Right forelimb (tissue), 1 donor: ENCODE measurements around the gene FAM186B.
"Not testable (repeated sequence)": the region's sequence is repeated elsewhere in the genome, so short reads cannot be mapped to it uniquely, and the experiment has no call there.

Experiments used
- DNase-seq: peaks from one replicate; pipeline ENCODE4 v3.0.0-alpha.2; 2018

FAM186B gene

GRCh38 chr12:49635036-49635435, 29.6 kb upstream of the FAM186B start:
- DNase-seq: peak; percentile 38

DNA sequence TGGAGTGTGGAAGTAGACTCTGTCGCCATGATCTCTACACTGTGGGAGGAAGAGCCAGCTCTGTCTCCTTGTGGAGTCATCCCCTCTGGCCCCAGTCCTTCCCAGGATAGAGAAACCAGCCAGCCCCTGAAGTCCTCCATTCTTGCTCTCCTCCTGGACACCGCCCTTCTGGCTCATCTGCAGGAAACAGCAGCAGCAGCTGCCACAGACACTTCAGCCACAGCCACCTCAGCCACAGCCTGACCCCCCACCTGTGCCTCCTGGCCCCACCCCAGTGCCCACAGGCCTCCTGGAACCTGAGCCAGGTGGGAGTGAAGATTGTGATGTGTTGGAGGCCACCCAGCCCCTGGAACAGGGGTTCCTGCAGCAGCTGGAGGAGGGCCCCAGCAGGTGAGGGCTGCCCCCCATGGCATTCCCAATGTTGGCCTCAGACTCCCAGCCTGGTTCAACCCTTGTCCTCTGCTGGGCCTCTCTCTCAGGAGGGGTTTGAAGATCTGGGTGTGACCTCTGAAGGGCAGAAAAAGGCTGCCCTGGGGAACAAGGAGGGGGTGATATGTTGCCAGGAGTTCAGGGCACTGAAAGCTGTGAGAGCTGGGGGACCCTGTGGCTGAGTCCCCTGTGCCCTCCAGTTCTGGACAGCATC, 28.4 kb upstream of the FAM186B start:
- DNase-seq: peak; percentile 39

GRCh38 chr12:49632986-49633702, 27.7 kb upstream of the FAM186B start:
- no peak for DNase-seq

DNA sequence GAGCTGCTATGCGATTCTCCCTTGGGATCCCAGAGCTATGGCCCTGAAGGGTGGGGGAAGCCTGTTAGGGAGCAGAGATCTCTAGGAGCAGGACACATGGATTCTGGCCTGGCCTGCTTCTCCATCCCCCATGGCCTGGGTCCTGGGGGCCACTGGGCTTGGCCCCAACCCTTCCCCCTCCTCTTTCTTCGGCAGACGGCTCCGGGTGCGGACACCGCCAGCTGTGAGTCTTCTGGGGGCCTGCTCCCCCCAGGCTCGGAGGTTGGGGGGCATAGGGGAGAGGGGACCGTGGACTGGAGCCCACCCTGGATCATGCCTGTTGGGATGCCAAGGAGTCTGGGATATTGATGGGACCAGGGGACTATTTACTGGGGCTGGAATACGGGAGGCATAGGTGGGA, 27.0 kb upstream of the FAM186B start:
- no peak for DNase-seq

DNA sequence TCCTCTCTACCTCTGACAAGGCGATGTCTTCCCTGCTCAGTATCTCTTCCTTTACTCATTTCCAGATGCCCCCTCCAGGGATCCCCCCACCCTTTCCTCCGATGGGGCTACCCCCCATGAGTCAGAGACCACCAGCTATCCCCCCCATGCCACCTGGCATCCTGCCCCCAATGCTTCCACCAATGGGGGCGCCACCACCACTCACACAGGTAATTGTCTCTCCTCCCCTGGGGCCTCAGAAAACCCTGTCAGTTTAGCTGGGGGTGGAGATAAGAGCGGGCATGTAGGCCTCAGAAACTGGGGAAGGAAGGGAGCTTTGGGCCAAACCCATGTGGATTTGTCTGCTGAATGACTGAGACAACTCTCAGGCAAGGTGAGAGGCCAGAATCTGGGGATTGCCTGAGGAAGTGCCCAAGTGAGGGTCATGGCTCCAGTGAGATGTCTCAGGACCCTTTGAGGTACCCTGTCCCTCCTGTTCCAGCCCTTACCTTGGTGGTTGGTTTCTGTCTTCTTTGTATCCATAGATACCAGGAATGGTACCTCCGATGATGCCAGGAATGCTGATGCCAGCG, 26.0 kb upstream of the FAM186B start:
- no peak for DNase-seq

DNA sequence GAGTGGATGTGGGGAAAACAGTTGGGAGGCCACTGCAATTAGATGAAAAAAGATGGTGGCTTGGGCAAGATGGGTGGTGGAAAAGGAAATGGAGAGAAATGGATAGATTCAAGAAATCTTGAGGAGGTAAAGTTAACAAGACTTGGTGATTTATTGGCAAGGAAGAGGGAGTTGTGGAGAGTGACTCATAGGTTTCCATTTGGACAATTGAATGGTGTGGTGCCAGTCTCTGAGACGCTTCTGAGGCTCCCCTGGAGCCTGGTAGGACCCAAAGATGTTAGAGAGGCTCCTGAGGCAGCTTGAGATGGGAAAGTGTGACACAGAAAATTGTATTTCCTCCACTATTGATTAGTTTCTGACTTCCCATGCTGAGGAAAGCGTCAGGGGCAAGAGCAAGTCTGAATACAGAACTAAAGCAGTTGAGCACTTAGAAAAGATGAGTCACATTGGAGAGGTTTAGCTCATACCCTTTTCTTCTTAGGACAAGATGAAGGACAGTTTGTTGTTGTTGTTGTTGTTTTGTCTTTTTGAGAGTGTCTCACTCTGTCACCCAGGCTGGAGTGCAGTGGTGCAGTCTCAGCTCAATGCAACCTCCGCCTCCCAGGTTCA, 22.4 kb upstream of the FAM186B start:
- no peak for DNase-seq

DNA sequence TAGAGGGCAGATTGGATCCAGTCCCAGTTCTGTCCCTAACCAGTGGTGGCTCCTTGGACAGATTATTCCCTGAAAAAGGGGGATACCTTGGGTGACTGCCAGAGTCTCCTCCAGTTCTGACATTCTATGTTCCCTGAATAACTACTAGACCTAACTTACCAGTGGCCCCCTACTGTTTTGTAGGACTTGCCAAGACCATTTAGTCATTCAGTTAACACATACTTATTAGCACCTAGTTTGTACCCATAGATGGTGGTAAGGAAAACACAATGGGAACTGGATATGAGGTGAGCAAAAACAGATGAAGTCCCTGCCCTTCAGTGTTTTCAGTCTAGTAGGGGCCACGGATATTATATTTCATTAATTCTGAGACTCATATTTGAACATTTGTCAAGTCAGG, 21.4 kb upstream of the FAM186B start:
- DNase-seq: no peak

- no peak for DNase-seq
Observed at GRCh38 chr12:49626169-49626835, 20.9 kb upstream of the FAM186B start.

DNA sequence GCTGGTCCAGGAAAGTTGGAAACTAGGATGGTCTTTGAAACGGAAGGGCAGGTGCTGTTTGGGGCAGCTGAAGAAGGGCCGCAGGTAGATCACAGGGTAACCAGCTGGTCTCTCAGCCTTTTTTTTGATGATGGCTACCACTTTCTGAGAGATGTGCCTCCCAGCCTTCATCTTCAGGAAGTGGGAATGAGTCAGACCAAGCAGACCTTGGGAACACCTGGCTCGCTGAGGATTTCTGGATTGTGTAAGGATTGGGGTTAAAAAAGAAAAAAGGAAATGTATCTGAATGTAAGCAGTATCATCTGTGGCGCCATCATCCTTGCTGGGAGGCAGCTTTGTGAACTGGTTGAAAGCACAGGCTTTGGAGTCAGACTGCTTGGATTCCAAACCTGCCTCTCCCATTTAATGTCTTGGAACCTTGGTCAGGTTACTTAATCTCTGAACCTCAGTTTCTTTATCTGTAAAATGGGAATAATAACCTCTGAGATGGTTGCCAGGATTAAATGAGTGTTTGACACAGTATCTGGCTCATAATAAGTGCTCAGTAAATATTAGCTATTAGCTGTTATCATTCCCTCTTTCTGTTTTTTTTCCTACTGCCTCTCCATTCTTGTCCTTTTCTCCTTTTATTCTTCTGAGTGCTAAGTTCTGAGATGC, 19.6 kb upstream of the FAM186B start:
- DNase-seq: no peak

DNA sequence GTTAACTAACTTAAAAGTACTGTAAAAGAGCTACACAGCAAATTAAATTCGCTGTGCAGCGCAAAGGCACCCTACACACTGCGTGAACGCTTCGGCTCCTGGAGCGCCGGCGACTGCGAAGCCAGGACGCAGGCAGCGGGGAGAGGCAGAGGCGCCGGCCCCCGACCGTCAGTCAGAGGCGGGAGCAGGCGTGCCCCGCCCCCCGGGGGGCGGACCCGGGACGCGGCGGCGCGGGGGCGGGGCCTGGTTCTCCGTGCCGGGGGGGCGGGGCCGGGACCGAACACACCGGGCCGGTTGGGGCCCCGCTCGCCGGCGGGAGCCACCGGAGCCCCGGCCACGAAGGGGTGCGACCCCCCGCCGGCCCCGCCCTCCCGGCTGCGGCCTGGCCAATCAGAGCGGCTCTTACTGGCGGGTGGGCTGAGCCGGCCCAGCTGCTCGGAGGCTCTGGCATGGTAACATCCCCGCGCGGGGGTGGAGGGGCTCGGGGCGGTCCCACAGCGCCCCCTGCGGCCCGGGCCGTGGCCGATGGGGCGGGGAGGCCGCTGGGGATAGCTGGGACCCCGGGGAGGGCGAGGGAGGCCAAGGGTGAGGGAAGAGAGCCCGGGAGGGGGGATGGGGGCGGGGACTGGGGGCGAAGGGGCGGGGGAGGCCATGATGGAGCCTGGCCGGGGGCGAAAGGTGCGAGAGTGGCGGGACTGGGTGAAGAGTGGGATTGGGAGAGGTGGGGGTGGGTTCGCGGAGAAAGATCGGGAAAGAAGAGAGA, 17.9 kb upstream of the FAM186B start, which contains the start of gene PRPF40B:
Gene PRPF40B, plus strand, starts transcription at position 420 of the 763 bp plus-strand sequence. Its CDS starts 30 bp downstream, at position 450.
- peak; percentile 91 for DNase-seq

- DNase-seq: no peak
Observed at GRCh38 chr12:49622501-49623141, 17.2 kb upstream of the FAM186B start.

- no peak for DNase-seq
Observed at GRCh38 chr12:49621651-49622500, 16.4 kb upstream of the FAM186B start.

GRCh38 chr12:49619286-49619685, 13.8 kb upstream of the FAM186B start:
- no peak for DNase-seq

GRCh38 chr12:49618576-49618975, 13.1 kb upstream of the FAM186B start:
- DNase-seq: no peak

- DNase-seq: no peak
Observed at GRCh38 chr12:49616533-49617219, 11.2 kb upstream of the FAM186B start.

- DNase-seq: no peak
Observed at GRCh38 chr12:49615725-49616124, 10.3 kb upstream of the FAM186B start.

DNA sequence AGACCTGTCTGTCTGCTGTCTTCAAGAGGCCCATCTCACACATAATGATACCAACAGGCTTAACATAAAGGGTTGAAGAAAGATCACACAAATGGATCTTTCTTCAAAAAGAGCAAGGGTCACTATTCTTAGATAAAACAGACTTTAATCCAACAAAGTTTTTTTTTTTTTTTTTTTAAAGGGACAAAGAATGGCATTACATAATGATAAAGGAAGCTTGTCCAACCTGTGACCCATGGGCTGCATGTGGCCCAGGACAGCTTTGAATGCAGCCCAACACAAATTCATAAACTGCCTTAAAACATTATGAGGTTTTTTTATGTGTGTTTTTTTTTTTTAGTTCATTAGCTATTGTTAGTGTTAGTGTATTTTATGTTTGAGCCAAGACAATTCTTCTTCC, 6.8 kb upstream of the FAM186B start:
- no peak for DNase-seq

GRCh38 chr12:49610785-49611184, 5.3 kb upstream of the FAM186B start:
- not testable (repeated sequence) for DNase-seq

DNA sequence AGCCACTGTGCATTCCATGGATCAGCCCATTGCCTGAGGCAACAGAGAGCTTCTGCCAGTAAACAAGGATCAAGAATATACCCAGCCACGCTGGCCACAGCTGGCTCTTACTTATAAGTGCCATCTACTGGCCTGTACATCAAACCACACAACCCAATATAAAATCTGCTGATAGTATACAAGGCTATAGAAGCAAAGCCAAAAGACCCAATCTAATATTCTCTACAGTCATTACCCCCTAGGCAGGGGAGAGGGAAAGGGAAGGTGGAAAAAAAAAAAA, 4.4 kb upstream of the FAM186B start:
- DNase-seq: no peak
